H9 (cell line): ENCODE results near the gene TIFAB. TPM values are rescaled to one million over a fixed set of nuclear protein-coding genes. Genes with fewer than 3 reads are reported as not detected.

Experiments
- DNase-seq: peaks from one replicate; pipeline ENCODE4 v3.0.0-alpha.2; 2017
- H2AFZ ChIP-seq: one replicate; pipeline ENCODE4 v1.6.1; 2013; ENCODE audit warnings: mild to moderate bottlenecking, low read length, control low read depth, moderate library complexity
- H2AK5ac ChIP-seq: 2 replicates; pipeline ENCODE4 v1.6.1; 2013; ENCODE audit warnings: low read length, control low read depth, mixed read lengths; ENCODE audit not compliant: insufficient read length
- H2BK120ac ChIP-seq: one replicate; pipeline ENCODE4 v1.6.1; 2013; ENCODE audit warnings: low read depth, mild to moderate bottlenecking, low read length, control low read depth, inconsistent platforms; ENCODE audit not compliant: poor library complexity, severe bottlenecking
- H2BK12ac ChIP-seq: 2 replicates; pipeline ENCODE4 v1.6.1; 2013; ENCODE audit warnings: low read length, control low read depth, mixed read lengths, low read depth; ENCODE audit not compliant: insufficient read length
- H2BK15ac ChIP-seq: 2 replicates; pipeline ENCODE4 v1.6.1; 2013; ENCODE audit warnings: low read depth, low read length, control low read depth
- H2BK20ac ChIP-seq: one replicate; pipeline ENCODE4 v1.6.1; 2013; ENCODE audit warnings: low read depth, mild to moderate bottlenecking, low read length, control low read depth, inconsistent platforms; ENCODE audit not compliant: poor library complexity, severe bottlenecking
- H2BK5ac ChIP-seq: 2 replicates; pipeline ENCODE4 v1.6.1; 2013; ENCODE audit warnings: low read length, control low read depth, mixed read lengths; ENCODE audit not compliant: insufficient read length
- H3K14ac ChIP-seq: 2 replicates; pipeline ENCODE4 v1.6.1; 2013; ENCODE audit warnings: low read length, control low read depth; ENCODE audit not compliant: insufficient read depth
- H3K18ac ChIP-seq: 2 replicates; pipeline ENCODE4 v1.6.1; 2013; ENCODE audit warnings: low read depth, mild to moderate bottlenecking, mixed read lengths, low read length, control low read depth; ENCODE audit not compliant: insufficient read length
- H3K23ac ChIP-seq: 2 replicates; pipeline ENCODE4 v1.6.1; 2013; ENCODE audit warnings: low read length, control low read depth, mixed read lengths, low read depth; ENCODE audit not compliant: insufficient read length
- H3K23me2 ChIP-seq: 2 replicates; pipeline ENCODE4 v1.6.1; 2013; ENCODE audit warnings: low read depth, mild to moderate bottlenecking, mixed read lengths, low read length, control low read depth; ENCODE audit not compliant: insufficient read length, poor library complexity, severe bottlenecking
- H3K27ac ChIP-seq: 2 replicates; pipeline ENCODE4 v1.5.1; 2013; ENCODE audit warnings: low read length, control low read depth, mixed read lengths, low read depth; ENCODE audit not compliant: insufficient read length
- H3K27me3 ChIP-seq: 2 replicates; pipeline ENCODE4 v1.6.1; 2013; ENCODE audit warnings: low read length, control low read depth, inconsistent platforms; ENCODE audit not compliant: insufficient read depth
- H3K4ac ChIP-seq: 2 replicates; pipeline ENCODE4 v1.6.1; 2013; ENCODE audit warnings: low read depth, mild to moderate bottlenecking, control low read depth, inconsistent platforms, low read length, moderate library complexity
- H3K4me1 ChIP-seq: 2 replicates; pipeline ENCODE4 v1.6.1; 2013; ENCODE audit warnings: low read length, control low read depth, inconsistent platforms; ENCODE audit not compliant: insufficient read depth
- H3K4me2 ChIP-seq: 2 replicates; pipeline ENCODE4 v1.6.1; 2013; ENCODE audit warnings: low read length, control low read depth, mixed read lengths; ENCODE audit not compliant: insufficient read length, insufficient read depth
- H3K56ac ChIP-seq: 2 replicates; pipeline ENCODE4 v1.6.1; 2013; ENCODE audit warnings: low read depth, mild to moderate bottlenecking, mixed read lengths, low read length, control low read depth; ENCODE audit not compliant: insufficient read length
- H3K79me1 ChIP-seq: 2 replicates; pipeline ENCODE4 v1.6.1; 2013; ENCODE audit warnings: low read depth, mild to moderate bottlenecking, moderate library complexity, low read length, control low read depth, inconsistent platforms; ENCODE audit not compliant: insufficient read depth, poor library complexity, severe bottlenecking
- H3K79me2 ChIP-seq: 2 replicates; pipeline ENCODE4 v1.6.1; 2013; ENCODE audit warnings: low read length, control low read depth, inconsistent platforms; ENCODE audit not compliant: insufficient read depth
- H3K9ac ChIP-seq: 2 replicates; pipeline ENCODE4 v1.6.1; 2013; ENCODE audit warnings: low read length, control low read depth, mixed read lengths; ENCODE audit not compliant: insufficient read length; ENCODE audit errors: extremely low read depth
- H3K9me3 ChIP-seq: one replicate; pipeline ENCODE4 v1.6.1; 2013; ENCODE audit warnings: low read depth, low read length, inconsistent platforms; ENCODE audit not compliant: control insufficient read depth
- H3T11ph ChIP-seq: one replicate; pipeline ENCODE4 v1.6.1; 2013; ENCODE audit warnings: mild to moderate bottlenecking, low read length, control low read depth, inconsistent platforms
- H4K20me1 ChIP-seq: one replicate; pipeline ENCODE4 v1.6.1; 2013; ENCODE audit not compliant: control insufficient read depth, insufficient read length, insufficient read depth
- H4K5ac ChIP-seq: 2 replicates; pipeline ENCODE4 v1.6.1; 2013; ENCODE audit warnings: low read depth, mild to moderate bottlenecking, mixed read lengths, low read length, control low read depth; ENCODE audit not compliant: insufficient read length
- H4K8ac ChIP-seq: replicated peaks from 2 replicates; pipeline ENCODE4 v1.6.1; 2013; ENCODE audit warnings: low read length, control low read depth, mixed read lengths, low read depth; ENCODE audit not compliant: insufficient read length
- H4K91ac ChIP-seq: 2 replicates; pipeline ENCODE4 v1.6.1; 2013; ENCODE audit warnings: low read depth, mild to moderate bottlenecking, moderate library complexity, mixed read lengths, low read length, control low read depth; ENCODE audit not compliant: insufficient read length
- H3K27ac Mint-ChIP-seq, 3 experiments: 2 replicates in 2 of 3; 3 replicates in 1 of 3; pipeline ENCODE4 v1.8.0; 2020 to 2021; ENCODE audit warnings: mixed read lengths in 3 of 3, mild to moderate bottlenecking in 1 of 3, moderate library complexity in 1 of 3
- H3K27me3 Mint-ChIP-seq: 2 replicates; pipeline ENCODE4 v1.8.0; 2021; ENCODE audit warnings: low read depth, mild to moderate bottlenecking, moderate library complexity, mixed read lengths
- H3K36me3 Mint-ChIP-seq, 3 experiments: 2 replicates in 2 of 3; 3 replicates in 1 of 3; pipeline ENCODE4 v1.8.0; 2020 to 2021; ENCODE audit warnings: low read depth in 3 of 3, mixed read lengths in 3 of 3; ENCODE audit not compliant: insufficient read depth in 1 of 3
- H3K4me1 Mint-ChIP-seq, 2 experiments: 2 replicates each; pipeline ENCODE4 v1.8.0; 2020; ENCODE audit warnings: mixed read lengths in 2 of 2
- H3K4me3 Mint-ChIP-seq, 2 experiments: 2 replicates in 1 of 2; 3 replicates in 1 of 2; pipeline ENCODE4 v1.8.0; 2020 to 2021; ENCODE audit warnings: mild to moderate bottlenecking in 2 of 2, mixed read lengths in 2 of 2, moderate library complexity in 1 of 2
- H3K9me3 Mint-ChIP-seq, 2 experiments: 2 replicates in 1 of 2; 3 replicates in 1 of 2; pipeline ENCODE4 v1.8.0; 2020; ENCODE audit warnings: mild to moderate bottlenecking in 2 of 2, mixed read lengths in 2 of 2, moderate library complexity in 1 of 2
- WGBS: extraction: QIAGEN DNeasy Blood & Tissue Kit; methylation state at CpG from one replicate; pipeline ENCODE4 v1.1.7; 2013; ENCODE audit warnings: missing lambda C conversion rate, low lambda C conversion rate, mixed read lengths; ENCODE audit not compliant: insufficient read length; ENCODE audit errors: extremely low coverage; 5-methylcytosine and 5-hydroxymethylcytosine counted together
- total RNA-seq: library from RNA; stranded (reverse); gene quantifications from 2 replicates; pipeline ENCODE4 v1.2.1, GENCODE V29; 2021
- TF ChIP-seq, protein P1 (sequence below): fragments of 200-600 bp; sonication (generic); conservative IDR thresholded peaks from 3 replicates; pipeline ENCODE4 v1.8.0; 2021; ENCODE audit warnings: antibody characterized with exemption, mild to moderate bottlenecking

Gene TIFAB
- total RNA-seq, 1 experiment from 2014 or later: not detected

DNA sequence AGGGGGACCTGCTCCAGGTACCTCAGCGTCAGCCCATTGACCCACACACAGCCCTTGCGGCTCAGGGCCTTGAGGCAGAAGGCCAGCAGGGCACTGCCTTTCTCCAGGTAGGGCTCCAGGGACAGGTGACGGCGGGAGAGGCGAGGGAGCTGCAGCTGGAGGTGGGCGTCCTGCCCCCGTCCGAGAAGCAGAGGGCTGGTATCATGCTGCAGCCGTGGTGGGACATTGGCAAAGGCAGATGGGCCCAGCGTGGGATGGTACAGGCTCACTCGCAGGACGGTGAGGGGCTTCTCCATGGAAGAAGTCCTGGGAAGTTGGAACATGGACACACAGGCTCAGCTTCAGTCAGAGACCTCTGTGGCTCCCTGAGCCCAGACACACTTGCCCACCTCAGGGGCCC is 2.5 kb downstream of the TIFAB start:
- peaks cover 2% of the 10 kb centered on the region; the same call in 1 of the 2 replicates for H3K27me3 ChIP-seq
- H4K20me1 ChIP-seq: no peaks in the 10 kb centered on the region
- Mint-ChIP-seq H3K36me3 (no peaks in the 10 kb centered on the region), H3K9me3 (no peaks in the 10 kb centered on the region; a peak in 1 of 5 replicates), H3K27me3 (peaks cover 89% of the 10 kb centered on the region), H3K4me1 (peaks cover 4 to 6% of the 10 kb centered on the region in 2 experiments), H3K27ac (no peak overlapping the region), H3K4me3 (no peak overlapping the region)
- H2BK12ac ChIP-seq: no peak overlapping the region
- no peak overlapping the region for H2AK5ac ChIP-seq
- no peak overlapping the region; the same call in 1 of the 2 replicates for H3K14ac ChIP-seq
- no peak overlapping the region for H2BK15ac ChIP-seq
- no peak overlapping the region for H4K5ac ChIP-seq
- no peak overlapping the region for H4K8ac ChIP-seq
- no peak overlapping the region for H4K91ac ChIP-seq
- no peak overlapping the region for H2AFZ ChIP-seq
- H2BK20ac ChIP-seq: no peak overlapping the region
- H2BK5ac ChIP-seq: no peak overlapping the region
- no peak overlapping the region for H3K23ac ChIP-seq
- no peak overlapping the region for H3K4me2 ChIP-seq
- no peak overlapping the region for H3T11ph ChIP-seq
- TF ChIP-seq, protein P1, sequence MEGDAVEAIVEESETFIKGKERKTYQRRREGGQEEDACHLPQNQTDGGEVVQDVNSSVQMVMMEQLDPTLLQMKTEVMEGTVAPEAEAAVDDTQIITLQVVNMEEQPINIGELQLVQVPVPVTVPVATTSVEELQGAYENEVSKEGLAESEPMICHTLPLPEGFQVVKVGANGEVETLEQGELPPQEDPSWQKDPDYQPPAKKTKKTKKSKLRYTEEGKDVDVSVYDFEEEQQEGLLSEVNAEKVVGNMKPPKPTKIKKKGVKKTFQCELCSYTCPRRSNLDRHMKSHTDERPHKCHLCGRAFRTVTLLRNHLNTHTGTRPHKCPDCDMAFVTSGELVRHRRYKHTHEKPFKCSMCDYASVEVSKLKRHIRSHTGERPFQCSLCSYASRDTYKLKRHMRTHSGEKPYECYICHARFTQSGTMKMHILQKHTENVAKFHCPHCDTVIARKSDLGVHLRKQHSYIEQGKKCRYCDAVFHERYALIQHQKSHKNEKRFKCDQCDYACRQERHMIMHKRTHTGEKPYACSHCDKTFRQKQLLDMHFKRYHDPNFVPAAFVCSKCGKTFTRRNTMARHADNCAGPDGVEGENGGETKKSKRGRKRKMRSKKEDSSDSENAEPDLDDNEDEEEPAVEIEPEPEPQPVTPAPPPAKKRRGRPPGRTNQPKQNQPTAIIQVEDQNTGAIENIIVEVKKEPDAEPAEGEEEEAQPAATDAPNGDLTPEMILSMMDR: no peak
- WGBS: no CpG with 5 or more reads among the region's 12 CpGs
- H3K27ac ChIP-seq: no peak overlapping the region
- DNase-seq: no peak
- H3K4ac ChIP-seq: no peak overlapping the region
- no peak overlapping the region for H3K9ac ChIP-seq
- no peaks in the 10 kb centered on the region for H3K79me1 ChIP-seq
- no peak overlapping the region for H2BK120ac ChIP-seq
- no peak overlapping the region for H3K18ac ChIP-seq
- H3K56ac ChIP-seq: no peak overlapping the region
- H3K23me2 ChIP-seq: no peaks in the 10 kb centered on the region
- no peaks in the 10 kb centered on the region for H3K9me3 ChIP-seq
- no peaks in the 10 kb centered on the region for H3K79me2 ChIP-seq
- H3K4me1 ChIP-seq: no peaks in the 10 kb centered on the region
